IMR-90 (cell line): ENCODE data around the gene HMHB1.

Source experiments
- BHLHE40 ChIP-seq: fragments of 150-350 bp; IDR thresholded peaks from 2 replicates; pipeline ENCODE4 v1.6.1; 2016; ENCODE audit warnings: mild to moderate bottlenecking, low read depth, low read length
- CEBPB ChIP-seq: IDR thresholded peaks from 2 replicates; pipeline ENCODE4 v1.6.1; 2012; ENCODE audit warnings: low read depth, low read length, improper control_type of control experiment
- CHD1 ChIP-seq: IDR thresholded peaks from 2 replicates; pipeline ENCODE4 v1.6.1; 2012; ENCODE audit warnings: low read depth, low read length, improper control_type of control experiment
- FOS ChIP-seq: fragments of 150-350 bp; IDR thresholded peaks from 2 replicates; pipeline ENCODE4 v1.6.1; 2016; ENCODE audit warnings: low read depth, low read length
- MAZ ChIP-seq: IDR thresholded peaks from 2 replicates; pipeline ENCODE4 v1.6.1; 2012; ENCODE audit warnings: low read depth, mild to moderate bottlenecking, low read length, improper control_type of control experiment, moderate library complexity, borderline replicate concordance
- MXI1 ChIP-seq: IDR thresholded peaks from 2 replicates; pipeline ENCODE4 v1.6.1; 2012; ENCODE audit warnings: low read depth, mild to moderate bottlenecking, low read length, moderate library complexity, borderline replicate concordance
- NFE2L2 ChIP-seq: fragments of 150-350 bp; IDR thresholded peaks from 2 replicates; pipeline ENCODE4 v1.6.1; 2016; ENCODE audit warnings: low read depth, mild to moderate bottlenecking, low read length
- POLR2A ChIP-seq: IDR thresholded peaks from 2 replicates; pipeline ENCODE4 v1.6.1; 2012; ENCODE audit warnings: mild to moderate bottlenecking, low read depth, low read length
- RAD21 ChIP-seq: IDR thresholded peaks from 2 replicates; pipeline ENCODE4 v1.6.1; 2012; ENCODE audit warnings: low read length, improper control_type of control experiment
- RCOR1 ChIP-seq: IDR thresholded peaks from 2 replicates; pipeline ENCODE4 v1.6.1; 2012; ENCODE audit warnings: mild to moderate bottlenecking, low read length, improper control_type of control experiment; ENCODE audit not compliant: insufficient replicate concordance
- RFX5 ChIP-seq: IDR thresholded peaks from 2 replicates; pipeline ENCODE4 v1.8.0; 2012; ENCODE audit warnings: low read depth, mild to moderate bottlenecking, low read length, moderate library complexity
- SMC3 ChIP-seq: fragments of 150-350 bp; IDR thresholded peaks from 2 replicates; pipeline ENCODE4 v1.6.1; 2016; ENCODE audit warnings: low read depth, mild to moderate bottlenecking, antibody characterized with exemption, low read length, moderate library complexity
- USF2 ChIP-seq: fragments of 150-350 bp; IDR thresholded peaks from 2 replicates; pipeline ENCODE4 v1.6.1; 2017; ENCODE audit warnings: mild to moderate bottlenecking, antibody characterized with exemption, low read length, low read depth
- TF ChIP-seq, protein P1 (sequence below): conservative IDR thresholded peaks from 2 replicates; pipeline ENCODE4 v1.5.1; 2012; ENCODE audit warnings: mild to moderate bottlenecking, low read depth, low read length, improper control_type of control experiment

- no peak for TF ChIP-seq POLR2A
- TF ChIP-seq, protein P1, sequence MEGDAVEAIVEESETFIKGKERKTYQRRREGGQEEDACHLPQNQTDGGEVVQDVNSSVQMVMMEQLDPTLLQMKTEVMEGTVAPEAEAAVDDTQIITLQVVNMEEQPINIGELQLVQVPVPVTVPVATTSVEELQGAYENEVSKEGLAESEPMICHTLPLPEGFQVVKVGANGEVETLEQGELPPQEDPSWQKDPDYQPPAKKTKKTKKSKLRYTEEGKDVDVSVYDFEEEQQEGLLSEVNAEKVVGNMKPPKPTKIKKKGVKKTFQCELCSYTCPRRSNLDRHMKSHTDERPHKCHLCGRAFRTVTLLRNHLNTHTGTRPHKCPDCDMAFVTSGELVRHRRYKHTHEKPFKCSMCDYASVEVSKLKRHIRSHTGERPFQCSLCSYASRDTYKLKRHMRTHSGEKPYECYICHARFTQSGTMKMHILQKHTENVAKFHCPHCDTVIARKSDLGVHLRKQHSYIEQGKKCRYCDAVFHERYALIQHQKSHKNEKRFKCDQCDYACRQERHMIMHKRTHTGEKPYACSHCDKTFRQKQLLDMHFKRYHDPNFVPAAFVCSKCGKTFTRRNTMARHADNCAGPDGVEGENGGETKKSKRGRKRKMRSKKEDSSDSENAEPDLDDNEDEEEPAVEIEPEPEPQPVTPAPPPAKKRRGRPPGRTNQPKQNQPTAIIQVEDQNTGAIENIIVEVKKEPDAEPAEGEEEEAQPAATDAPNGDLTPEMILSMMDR, result no peak
- TF ChIP-seq FOS, result no peak
- TF ChIP-seq BHLHE40, result no peak
- TF ChIP-seq RCOR1, result no peak
- TF ChIP-seq SMC3, result no peak
- no peak for TF ChIP-seq USF2
- TF ChIP-seq RAD21, result no peak
- TF ChIP-seq MXI1, result no peak
- no peak for TF ChIP-seq CEBPB
- TF ChIP-seq NFE2L2, result no peak
- no peak for TF ChIP-seq MAZ
- TF ChIP-seq RFX5, result no peak
- no peak for TF ChIP-seq CHD1
These were observed 11.2 kb upstream of the HMHB1 start for GRCh38 chr5:143800715-143801114.
